Measurements from ENCODE around the gene MMP24. TPM values are rescaled to one million over a fixed set of nuclear protein-coding genes. Genes with fewer than 3 reads are reported as not detected.

The MMP24 gene
- total RNA-seq, 1 experiment from 2014 or later = 0.91 TPM

DNA sequence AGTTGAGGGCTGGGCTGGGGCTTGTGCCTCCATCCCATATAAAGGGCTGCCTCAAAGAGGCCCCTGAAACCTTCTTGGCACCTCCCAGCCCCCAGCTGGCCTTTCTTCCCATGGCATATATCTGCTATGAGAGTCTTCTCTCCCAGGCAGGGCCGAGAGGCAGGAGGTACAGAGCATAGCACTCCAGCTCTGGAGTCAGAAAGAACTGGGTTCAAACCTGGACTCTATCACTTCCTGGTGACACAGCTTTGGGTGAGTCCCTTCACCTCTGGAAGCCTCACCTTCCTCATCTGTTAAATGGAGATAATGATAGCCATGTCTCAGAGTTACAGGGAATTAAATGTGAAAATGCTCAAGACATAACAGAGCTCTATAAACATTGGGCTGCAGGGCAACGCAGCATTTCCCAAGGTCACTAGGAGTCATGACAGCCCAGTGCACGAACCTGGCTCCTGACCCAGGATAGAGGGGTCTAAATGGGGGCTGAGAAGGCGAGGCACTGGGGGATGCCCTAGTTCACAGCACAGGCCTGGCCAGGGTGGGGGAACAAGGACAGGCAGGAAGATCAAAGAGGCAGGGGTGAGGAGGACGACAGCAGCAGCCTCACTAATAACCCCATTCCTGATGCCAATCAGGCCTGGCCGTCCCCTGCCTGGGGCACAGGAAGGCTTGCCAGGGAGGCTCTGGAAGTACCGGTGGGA is 63.8 kb downstream of the MMP24 start:
- intact Hi-C loops (cut with micrococcal nuclease) = no loop called here
- POLR2A ChIA-PET (ENCODE audit: unreplicated experiment) = interaction anchor here (0.6 kb wide), 1 partner anchor 152 kb away, joined by 4 read pairs; no protein-coding TSS in a partner anchor

DNA sequence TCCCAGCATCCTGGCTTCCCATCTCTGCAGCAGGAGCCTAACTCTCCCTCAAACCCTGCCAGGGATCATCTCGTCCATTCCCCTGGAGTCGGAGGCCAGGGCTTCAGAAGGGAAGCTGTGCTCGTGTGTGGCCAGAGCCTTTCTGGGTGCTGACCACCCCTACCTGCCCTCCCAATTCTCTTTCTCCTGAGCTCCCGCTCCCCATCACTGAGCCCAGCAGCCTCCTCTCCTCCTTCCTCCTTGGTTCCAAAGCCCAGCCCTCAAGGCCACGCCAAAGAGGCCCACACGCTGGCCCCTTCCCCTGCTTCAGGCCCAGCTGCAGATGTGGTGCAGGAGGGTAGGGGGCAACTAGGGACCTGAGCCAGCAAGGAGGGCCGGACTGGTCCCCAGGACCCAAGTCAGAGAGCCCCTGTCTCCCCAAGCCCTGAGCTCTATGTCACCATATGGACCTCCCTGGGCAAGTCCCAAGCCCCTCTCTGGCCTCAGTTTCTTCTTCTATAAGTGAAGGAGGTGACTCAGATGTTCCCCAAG is 64.5 kb downstream of the MMP24 start:
- H3F3A ChIP-seq (ENCODE audit: low read length, unreplicated experiment) = no peaks in the 10 kb centered on the region
- H3K9me3 ChIP-seq (ENCODE audit: low read length) = no peaks in the 10 kb centered on the region
- H3K36me3 ChIP-seq (ENCODE audit: low read depth, low read length) = no peaks in the 10 kb centered on the region
- TF ChIP-seq EZH2 (IDR thresholded peaks at IDR 0.05; ENCODE audit: low read length, unreplicated experiment) (no peak), EZH2phosphoT487 (IDR thresholded peaks at IDR 0.05; ENCODE audit: borderline replicate concordance, low read length) (no peak)
- TF ChIP-seq, protein P1, sequence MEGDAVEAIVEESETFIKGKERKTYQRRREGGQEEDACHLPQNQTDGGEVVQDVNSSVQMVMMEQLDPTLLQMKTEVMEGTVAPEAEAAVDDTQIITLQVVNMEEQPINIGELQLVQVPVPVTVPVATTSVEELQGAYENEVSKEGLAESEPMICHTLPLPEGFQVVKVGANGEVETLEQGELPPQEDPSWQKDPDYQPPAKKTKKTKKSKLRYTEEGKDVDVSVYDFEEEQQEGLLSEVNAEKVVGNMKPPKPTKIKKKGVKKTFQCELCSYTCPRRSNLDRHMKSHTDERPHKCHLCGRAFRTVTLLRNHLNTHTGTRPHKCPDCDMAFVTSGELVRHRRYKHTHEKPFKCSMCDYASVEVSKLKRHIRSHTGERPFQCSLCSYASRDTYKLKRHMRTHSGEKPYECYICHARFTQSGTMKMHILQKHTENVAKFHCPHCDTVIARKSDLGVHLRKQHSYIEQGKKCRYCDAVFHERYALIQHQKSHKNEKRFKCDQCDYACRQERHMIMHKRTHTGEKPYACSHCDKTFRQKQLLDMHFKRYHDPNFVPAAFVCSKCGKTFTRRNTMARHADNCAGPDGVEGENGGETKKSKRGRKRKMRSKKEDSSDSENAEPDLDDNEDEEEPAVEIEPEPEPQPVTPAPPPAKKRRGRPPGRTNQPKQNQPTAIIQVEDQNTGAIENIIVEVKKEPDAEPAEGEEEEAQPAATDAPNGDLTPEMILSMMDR (conservative IDR thresholded peaks at IDR 0.05; ENCODE audit: low read depth, low read length) = no peak
- ChIA-PET CTCF (no interaction called here), POLR2A (ENCODE audit: unreplicated experiment) (no interaction called here)
- no peak overlapping the region for H3K4me2 ChIP-seq (ENCODE audit: low read length)
- no peaks in the 10 kb centered on the region for H3K79me2 ChIP-seq (ENCODE audit: low read length)
- H3K4me3 ChIP-seq (ENCODE audit: low read length) = no peak overlapping the region
- H4K20me1 ChIP-seq (ENCODE audit: low read length) = no peaks in the 10 kb centered on the region
- no peaks in the 10 kb centered on the region for H3K27me3 ChIP-seq (ENCODE audit: low read length)
- H3K9ac ChIP-seq (ENCODE audit: low read length) = no peak overlapping the region
- H3K4me1 ChIP-seq (ENCODE audit: insufficient read depth, low read length) = no peaks in the 10 kb centered on the region
- no peak overlapping the region for H3K27ac ChIP-seq (ENCODE audit: low read length)
- ATAC-seq (no peak), DNase-seq (no peak)
- H2AFZ ChIP-seq (ENCODE audit: low read length) = no peak overlapping the region
- no peaks in the 10 kb centered on the region for H3K9me2 ChIP-seq (replicated peaks; ENCODE audit: low read length)
- intact Hi-C loops (cut with micrococcal nuclease) = no loop called here
- BruUV-seq (replicated peaks) = no TSS peak

More for the DNA sequence above, 63.8 kb downstream of the MMP24 start:
- H3K9ac ChIP-seq (ENCODE audit: low read length) = no peak overlapping the region
- no peak overlapping the region for H3K27ac ChIP-seq (ENCODE audit: low read length)
- no peak for DNase-seq
- H3K27me3 ChIP-seq (ENCODE audit: low read length) = no peaks in the 10 kb centered on the region
- no peaks in the 10 kb centered on the region for H3K9me2 ChIP-seq (replicated peaks; ENCODE audit: low read length)
- no peaks in the 10 kb centered on the region for H3K79me2 ChIP-seq (ENCODE audit: low read length)
- no peaks in the 10 kb centered on the region for H4K20me1 ChIP-seq (ENCODE audit: low read length)
- TF ChIP-seq EZH2 (IDR thresholded peaks at IDR 0.05; ENCODE audit: low read length, unreplicated experiment) (no peak), EZH2phosphoT487 (IDR thresholded peaks at IDR 0.05; ENCODE audit: borderline replicate concordance, low read length) (no peak)
- TF ChIP-seq, protein P1 (conservative IDR thresholded peaks at IDR 0.05; ENCODE audit: low read depth, low read length) = no peak
- H2AFZ ChIP-seq (ENCODE audit: low read length) = no peak overlapping the region
- no peak overlapping the region for H3K4me2 ChIP-seq (ENCODE audit: low read length)
- no peaks in the 10 kb centered on the region for H3K36me3 ChIP-seq (ENCODE audit: low read depth, low read length)
- H3F3A ChIP-seq (ENCODE audit: low read length, unreplicated experiment) = no peaks in the 10 kb centered on the region
- H3K9me3 ChIP-seq (ENCODE audit: low read length) = no peaks in the 10 kb centered on the region
- CTCF ChIA-PET = no interaction called here
- BruUV-seq (replicated peaks) = no TSS peak
- H3K4me3 ChIP-seq (ENCODE audit: low read length) = no peak overlapping the region
- ATAC-seq = no peak
- H3K4me1 ChIP-seq (ENCODE audit: insufficient read depth, low read length) = peaks cover 3% of the 10 kb centered on the region

Data from PC-3 (cell line).